ENCODE data around the gene NCLN.
"Not testable (repeated sequence)": the region's sequence is repeated elsewhere in the genome, so short reads cannot be mapped to it uniquely, and the experiment has no call there.

NCLN gene

GRCh38 chr19:3154957-3155736 is 30.6 kb upstream of the NCLN start:
- peak in 2 of 4 experiments; percentile 23 to 51 for DNase-seq

DNA sequence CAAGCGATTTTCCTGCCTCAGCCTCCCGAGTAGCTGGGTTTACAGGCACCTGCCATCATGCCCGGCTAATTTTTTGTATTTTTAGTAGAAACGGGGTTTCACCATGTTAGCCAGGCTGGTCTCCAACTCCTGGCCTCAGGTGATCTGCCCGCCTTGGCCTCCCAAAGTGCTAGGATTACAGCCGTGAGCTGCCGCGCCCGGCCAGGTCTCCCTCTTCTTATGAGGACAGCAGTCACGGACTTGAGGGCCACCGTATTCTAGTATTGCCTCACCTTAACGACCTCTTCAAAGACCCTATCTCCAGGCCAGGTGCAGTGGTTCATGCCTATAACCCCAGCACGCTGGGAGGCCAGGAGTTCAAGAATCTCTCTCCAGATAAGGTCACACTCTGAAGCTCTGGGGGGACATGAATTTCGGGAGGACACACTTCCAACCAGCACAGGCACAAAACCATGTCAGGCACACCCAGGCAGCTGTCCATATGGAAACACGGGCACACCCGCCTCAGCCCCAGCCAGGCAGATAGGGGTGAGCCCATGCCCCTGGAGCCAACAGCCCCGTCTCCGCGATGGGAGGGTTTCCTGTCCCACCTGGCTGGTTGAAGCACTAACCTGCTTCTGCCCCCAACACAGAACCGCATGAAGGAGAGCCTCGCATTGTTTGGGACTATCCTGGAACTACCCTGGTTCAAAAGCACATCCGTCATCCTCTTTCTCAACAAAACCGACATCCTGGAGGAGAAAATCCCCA is 28.5 kb upstream of the NCLN start:
- DNase-seq, result no peak

DNA sequence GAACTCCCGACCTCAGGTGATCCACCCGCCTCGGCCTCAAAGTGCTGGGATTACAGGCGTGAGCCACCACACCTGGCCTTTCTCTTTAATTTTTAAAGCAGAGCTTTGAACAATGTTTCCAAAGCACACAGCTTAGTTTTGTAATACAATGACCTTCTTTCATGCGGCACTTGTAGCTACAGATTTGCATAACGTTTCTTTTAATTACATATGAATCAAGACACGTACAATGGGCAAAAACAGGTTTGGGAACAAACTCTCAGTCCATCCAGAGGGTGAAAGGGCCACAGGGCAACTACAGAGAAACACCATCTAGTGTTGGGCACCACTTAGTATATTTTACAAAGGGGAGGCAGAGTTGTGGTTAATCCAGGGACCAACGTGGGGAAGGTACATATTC is 26.2 kb upstream of the NCLN start:
- DNase-seq, result no peak

GRCh38 chr19:3160219-3160618 is 25.5 kb upstream of the NCLN start:
- no peak for DNase-seq

- DNase-seq, result no peak
Observed at GRCh38 chr19:3161453-3161852, 24.3 kb upstream of the NCLN start.

GRCh38 chr19:3162418-3163229 is 23.1 kb upstream of the NCLN start:
- no peak for DNase-seq

DNA sequence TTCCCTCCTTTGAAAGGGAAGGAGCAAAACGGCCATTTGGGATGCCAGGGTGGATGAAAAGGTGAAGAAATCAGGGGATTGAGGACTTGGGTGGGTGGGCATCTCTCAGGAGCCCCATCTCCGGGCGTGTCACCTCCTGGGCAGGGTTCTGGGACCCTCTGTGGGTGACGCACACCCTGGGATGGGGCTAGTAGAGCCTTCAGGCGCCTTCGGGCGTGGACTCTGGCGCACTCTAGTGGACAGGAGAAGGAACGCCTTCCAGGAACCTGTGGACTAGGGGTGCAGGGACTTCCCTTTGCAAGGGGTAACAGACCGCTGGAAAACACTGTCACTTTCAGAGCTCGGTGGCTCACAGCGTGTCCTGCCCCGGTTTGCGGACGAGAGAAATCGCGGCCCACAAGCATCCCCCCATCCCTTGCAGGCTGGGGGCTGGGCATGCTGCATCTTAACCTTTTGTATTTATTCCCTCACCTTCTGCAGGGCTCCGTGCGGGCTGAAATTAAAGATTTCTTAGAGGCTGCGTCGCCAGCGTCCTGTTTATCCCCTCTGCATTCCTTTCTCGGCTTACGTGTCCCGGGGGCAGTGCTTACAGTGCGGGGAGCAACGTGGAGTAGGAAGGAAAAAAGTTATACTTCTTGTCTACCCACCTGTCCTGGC is 22.4 kb upstream of the NCLN start:
- peak in 3 of 4 experiments; percentile 44 to 61 (median 45) for DNase-seq

DNA sequence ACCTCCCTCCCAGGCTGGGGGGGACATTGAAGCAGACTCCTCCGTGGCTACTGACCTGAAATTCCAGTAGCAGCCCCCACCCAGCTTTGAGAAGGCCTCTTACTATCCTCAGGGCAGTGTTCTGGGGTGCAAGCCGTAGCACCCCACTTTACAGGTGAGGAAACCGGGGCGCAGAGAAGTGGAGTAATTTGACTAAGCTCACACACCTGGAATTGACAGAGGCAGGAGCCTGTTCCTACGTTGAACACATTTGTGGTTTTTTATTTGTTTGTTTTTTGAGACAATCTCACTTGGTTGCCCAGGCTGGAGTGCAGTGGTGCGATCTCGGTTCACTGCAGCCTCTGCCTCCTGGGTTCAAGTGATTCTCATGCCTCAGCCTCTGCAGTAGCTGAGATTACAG is 21.8 kb upstream of the NCLN start:
- DNase-seq, result no peak

DNA sequence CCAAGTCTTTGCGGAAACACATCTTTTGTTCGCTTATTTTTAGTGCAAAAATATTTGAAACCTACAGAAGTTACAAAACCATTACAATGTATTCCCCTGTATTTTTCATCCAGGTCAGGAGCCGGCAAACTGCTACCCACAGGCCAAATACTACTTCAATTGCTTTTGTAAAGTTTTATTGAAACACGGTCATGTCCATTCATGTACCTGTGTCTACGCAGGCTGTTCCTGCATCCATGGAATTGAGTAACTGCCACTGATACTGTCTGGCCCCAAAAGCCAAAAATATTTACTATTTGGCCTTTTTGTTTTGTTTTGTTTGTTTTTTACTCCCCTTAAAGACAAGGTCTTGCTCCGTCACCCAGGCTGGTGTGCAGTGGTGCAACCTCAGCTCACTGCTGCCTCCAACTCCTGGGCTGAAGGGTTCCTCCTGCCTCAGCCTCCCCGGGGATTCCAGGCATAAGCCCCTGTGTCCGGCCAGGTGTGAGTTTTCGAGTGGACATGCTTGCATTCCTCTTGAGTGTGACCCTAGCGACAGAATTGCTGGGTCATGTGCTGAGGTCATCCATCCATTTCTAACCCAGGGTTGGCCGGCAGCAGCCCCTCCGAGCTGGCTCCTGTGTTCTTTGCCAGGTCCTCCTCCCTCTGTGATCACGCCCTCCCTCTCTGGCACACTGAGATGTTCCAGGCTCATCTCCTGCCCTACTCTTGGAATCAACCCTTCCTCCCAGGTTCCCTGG is 18.0 kb upstream of the NCLN start:
- no peak for DNase-seq

- DNase-seq, result no peak
Observed at GRCh38 chr19:3171894-3172672, 13.6 kb upstream of the NCLN start.

- DNase-seq, result not testable (repeated sequence)
Observed at GRCh38 chr19:3172673-3173000, 13.1 kb upstream of the NCLN start.

DNA sequence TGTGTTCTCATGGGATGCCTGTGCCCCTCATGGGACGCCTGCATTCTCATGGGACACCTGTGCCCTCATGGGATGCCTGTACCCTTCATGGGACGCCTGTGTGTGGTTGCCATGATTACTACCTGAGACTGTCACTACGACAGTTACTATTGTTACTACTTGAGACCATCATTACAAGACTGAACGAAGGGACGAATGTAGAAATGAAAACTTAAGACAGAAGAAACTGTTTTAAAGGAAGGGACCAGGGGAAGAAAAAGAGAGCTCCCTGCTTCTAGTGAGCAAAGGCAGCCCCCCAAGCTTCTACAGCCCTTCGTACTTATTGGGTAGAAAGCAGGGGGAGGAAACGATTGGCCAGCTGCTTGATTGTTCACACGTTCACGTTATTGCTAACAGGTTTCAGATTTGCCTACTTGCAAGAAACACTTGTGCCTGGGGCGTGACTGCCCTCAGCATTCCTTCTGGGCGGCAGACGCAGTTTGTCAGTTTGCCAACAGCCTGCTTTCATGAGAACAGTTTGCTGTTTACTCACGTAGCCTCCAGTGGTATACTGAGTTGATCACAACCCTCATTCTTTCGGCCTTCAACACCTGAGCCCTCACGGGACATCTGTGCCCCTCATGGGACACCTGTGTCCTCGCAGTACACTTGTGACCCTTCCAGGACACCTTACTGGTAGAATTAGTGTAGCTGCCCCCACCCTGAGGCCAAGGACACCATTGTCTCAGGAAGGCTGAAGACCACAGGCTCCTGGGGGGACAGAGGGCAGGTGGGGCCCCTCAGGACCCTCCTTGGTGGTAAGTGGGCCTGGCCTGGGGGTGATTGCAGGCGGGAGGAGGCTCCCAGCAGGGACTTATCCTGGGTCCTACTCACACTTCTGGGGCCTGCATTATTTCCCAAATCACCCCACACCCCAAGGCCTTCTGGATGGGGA is 9.7 kb upstream of the NCLN start:
- peak in 1 of 4 experiments; percentile 15 for DNase-seq

GRCh38 chr19:3176715-3177501 is 8.8 kb upstream of the NCLN start:
- peak in 2 of 4 experiments; percentile 49 to 58 for DNase-seq

- DNase-seq, result peak in 2 of 4 experiments; percentile 67 to 77
Observed at GRCh38 chr19:3178377-3178972, 7.3 kb upstream of the NCLN start, which contains the start of gene S1PR4. S1PR4 (plus strand) TSS chr19:3178769; CDS start chr19:3178793, 24 bp downstream.

DNA sequence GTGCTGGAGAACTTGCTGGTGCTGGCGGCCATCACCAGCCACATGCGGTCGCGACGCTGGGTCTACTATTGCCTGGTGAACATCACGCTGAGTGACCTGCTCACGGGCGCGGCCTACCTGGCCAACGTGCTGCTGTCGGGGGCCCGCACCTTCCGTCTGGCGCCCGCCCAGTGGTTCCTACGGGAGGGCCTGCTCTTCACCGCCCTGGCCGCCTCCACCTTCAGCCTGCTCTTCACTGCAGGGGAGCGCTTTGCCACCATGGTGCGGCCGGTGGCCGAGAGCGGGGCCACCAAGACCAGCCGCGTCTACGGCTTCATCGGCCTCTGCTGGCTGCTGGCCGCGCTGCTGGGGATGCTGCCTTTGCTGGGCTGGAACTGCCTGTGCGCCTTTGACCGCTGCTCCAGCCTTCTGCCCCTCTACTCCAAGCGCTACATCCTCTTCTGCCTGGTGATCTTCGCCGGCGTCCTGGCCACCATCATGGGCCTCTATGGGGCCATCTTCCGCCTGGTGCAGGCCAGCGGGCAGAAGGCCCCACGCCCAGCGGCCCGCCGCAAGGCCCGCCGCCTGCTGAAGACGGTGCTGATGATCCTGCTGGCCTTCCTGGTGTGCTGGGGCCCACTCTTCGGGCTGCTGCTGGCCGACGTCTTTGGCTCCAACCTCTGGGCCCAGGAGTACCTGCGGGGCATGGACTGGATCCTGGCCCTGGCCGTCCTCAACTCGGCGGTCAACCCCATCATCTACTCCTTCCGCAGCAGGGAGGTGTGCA is 6.6 kb upstream of the NCLN start:
- peak in 1 of 4 experiments; percentile 34 for DNase-seq

DNA sequence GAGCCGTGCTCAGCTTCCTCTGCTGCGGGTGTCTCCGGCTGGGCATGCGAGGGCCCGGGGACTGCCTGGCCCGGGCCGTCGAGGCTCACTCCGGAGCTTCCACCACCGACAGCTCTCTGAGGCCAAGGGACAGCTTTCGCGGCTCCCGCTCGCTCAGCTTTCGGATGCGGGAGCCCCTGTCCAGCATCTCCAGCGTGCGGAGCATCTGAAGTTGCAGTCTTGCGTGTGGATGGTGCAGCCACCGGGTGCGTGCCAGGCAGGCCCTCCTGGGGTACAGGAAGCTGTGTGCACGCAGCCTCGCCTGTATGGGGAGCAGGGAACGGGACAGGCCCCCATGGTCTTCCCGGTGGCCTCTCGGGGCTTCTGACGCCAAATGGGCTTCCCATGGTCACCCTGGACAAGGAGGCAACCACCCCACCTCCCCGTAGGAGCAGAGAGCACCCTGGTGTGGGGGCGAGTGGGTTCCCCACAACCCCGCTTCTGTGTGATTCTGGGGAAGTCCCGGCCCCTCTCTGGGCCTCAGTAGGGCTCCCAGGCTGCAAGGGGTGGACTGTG is 5.9 kb upstream of the NCLN start:
- no peak for DNase-seq
